ENCODE measurements around the gene CD300A. TPM values are rescaled to one million over a fixed set of nuclear protein-coding genes. Genes with fewer than 3 reads are reported as not detected.

The CD300A gene
- total and polyA plus RNA-seq, 12 donors: 0.38 to 13.1 (median 1.4) TPM

GRCh38 chr17:74459622-74460021, 6.8 kb upstream of the CD300A start:
- no peak overlapping the region for H3K27ac ChIP-seq
- DNase-seq: no peak
- peaks cover 7 to 43% (median 20%) of the 10 kb centered on the region in 9 donors for H3K4me1 ChIP-seq
- TF ChIP-seq CTCF (IDR thresholded peaks at IDR 0.05): no peak
- ATAC-seq: no peak
- 70 to 71% methylated on average over 7 of the region's 7 CpGs for WGBS, 2 donors
- no peaks in the 10 kb centered on the region for H3K36me3 ChIP-seq
- H3K27me3 ChIP-seq: peaks cover 0 to 5% (median 0%) of the 10 kb centered on the region in 7 donors
- no peaks in the 10 kb centered on the region for H3K9me3 ChIP-seq
- intact Hi-C loops (cut with DNase I): loop anchor here in 8 of 10 donors (2.0 to 10.0 kb wide), 3 partner anchors 81 to 245 kb away; partner anchors contain the start of gene TTYH2 (in 6 of the 8)
- no peak overlapping the region for H3K4me3 ChIP-seq

GRCh38 chr17:74460241-74460640, 6.2 kb upstream of the CD300A start:
- Histone ChIP-seq H3K27me3 (peaks cover 0 to 5% (median 0%) of the 10 kb centered on the region in 7 donors), H3K4me3 (no peak overlapping the region), H3K9me3 (no peaks in the 10 kb centered on the region), H3K4me1 (peaks cover 4 to 42% (median 14%) of the 10 kb centered on the region in 9 donors), H3K27ac (no peak overlapping the region), H3K36me3 (no peaks in the 10 kb centered on the region)
- no peak for DNase-seq
- TF ChIP-seq CTCF (IDR thresholded peaks at IDR 0.05): no peak
- ATAC-seq: no peak
- intact Hi-C loops (cut with DNase I): no loop called here
- WGBS, 2 donors: 77 to 85% methylated on average over 2 of the region's 2 CpGs

DNA sequence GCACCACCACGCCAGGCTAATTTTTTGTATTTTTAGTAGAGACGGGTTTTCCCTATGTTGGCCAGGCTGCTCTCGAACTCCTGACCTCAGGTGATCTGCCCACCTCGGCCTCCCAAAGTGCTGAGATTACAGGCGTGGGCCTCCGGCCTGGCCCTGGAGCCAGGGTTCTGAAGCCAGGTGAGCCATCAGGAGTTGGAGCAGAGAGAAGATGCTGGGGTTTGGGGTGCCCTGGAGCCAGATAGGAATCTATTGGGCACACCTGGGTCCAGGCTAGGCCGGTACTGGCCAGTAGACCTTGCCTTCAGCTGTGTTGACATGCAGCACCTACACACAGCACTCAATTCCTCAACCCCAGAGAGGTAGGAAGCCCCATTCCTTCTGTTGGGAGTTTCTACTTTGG, 5.4 kb upstream of the CD300A start:
- whole genome bisulfite sequencing, 2 donors: 92 to 96% methylated on average over 7 of the region's 7 CpGs
- Histone ChIP-seq H3K27me3 (peaks cover 0 to 6% (median under 1%) of the 10 kb centered on the region in 7 donors), H3K36me3 (no peaks in the 10 kb centered on the region), H3K9me3 (no peaks in the 10 kb centered on the region), H3K4me1 (peaks cover 3 to 44% (median 12%) of the 10 kb centered on the region in 9 donors), H3K4me3 (no peak overlapping the region), H3K27ac (peak overlapping the region in 1 of 10 donors; percentile 31)
- DNase-seq (no peak), ATAC-seq (no peak)
- intact Hi-C loops (cut with DNase I): no loop called here
- TF ChIP-seq CTCF (IDR thresholded peaks at IDR 0.05): no peak

- no peak for TF ChIP-seq CTCF (IDR thresholded peaks at IDR 0.05)
Measured at GRCh38 chr17:74461611-74462010, 4.8 kb upstream of the CD300A start.

More at GRCh38 chr17:74461611-74462010, 4.8 kb upstream of the CD300A start:
- intact Hi-C loops (cut with DNase I): no loop called here
- DNase-seq: no peak
- H3K9me3 ChIP-seq: no peaks in the 10 kb centered on the region
- H3K4me3 ChIP-seq: no peak overlapping the region
- H3K4me1 ChIP-seq: peaks cover 3 to 50% (median 16%) of the 10 kb centered on the region in 9 donors
- 79 to 83% methylated on average over 10 of the region's 10 CpGs for WGBS, 2 donors
- no peak for ATAC-seq
- no peaks in the 10 kb centered on the region for H3K36me3 ChIP-seq
- H3K27me3 ChIP-seq: peaks cover 0 to 11% (median 6%) of the 10 kb centered on the region in 7 donors
- H3K27ac ChIP-seq: peak overlapping the region in 1 of 10 donors; percentile 31
